Measurements from ENCODE around the gene KCNJ9.

Gene KCNJ9

DNA sequence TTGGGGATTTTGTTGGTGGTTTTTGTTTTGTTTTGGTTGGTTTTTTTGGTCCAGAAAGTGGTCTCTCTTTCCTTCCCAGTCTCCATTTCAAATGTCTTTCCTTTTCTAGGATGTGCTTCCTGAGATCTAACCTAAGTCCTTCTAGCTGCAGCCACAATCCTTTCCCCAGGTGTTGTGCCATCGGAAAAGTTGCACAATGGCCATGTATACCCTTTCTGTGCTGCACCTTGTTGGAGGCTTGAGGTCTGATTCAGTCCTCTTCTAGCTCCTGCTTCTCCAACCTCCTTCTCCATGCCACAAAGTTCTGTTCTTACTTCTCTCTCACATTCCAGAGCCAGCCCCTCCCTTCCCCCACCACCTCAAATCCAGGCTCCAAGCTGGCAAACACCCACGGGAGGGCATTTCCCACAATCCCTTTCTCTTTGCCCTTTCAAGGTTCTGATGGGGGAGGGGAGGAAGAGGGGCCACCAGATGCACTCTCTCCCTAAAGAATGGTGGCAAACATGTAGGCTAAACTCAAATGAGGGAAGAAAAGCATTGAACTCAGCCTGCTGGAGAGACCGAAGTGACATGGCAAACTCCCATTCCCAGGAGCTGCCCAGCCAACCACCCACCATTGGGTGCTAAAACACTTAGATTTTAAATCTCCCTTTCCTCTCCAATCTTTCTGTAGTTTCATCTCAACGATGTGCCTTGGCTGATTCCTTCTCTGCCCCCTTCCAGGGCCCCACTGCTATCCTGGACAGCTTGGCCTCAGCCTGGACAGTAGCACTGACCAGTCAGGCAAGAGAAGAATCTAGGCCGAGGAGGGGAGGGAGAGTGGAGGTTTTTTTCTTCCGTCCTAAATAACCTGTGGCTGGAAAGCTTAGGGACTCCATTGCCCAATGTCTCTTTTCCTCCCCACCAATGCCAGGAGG, 14.3 kb upstream of the KCNJ9 start:
- DNase-seq: no peak

DNA sequence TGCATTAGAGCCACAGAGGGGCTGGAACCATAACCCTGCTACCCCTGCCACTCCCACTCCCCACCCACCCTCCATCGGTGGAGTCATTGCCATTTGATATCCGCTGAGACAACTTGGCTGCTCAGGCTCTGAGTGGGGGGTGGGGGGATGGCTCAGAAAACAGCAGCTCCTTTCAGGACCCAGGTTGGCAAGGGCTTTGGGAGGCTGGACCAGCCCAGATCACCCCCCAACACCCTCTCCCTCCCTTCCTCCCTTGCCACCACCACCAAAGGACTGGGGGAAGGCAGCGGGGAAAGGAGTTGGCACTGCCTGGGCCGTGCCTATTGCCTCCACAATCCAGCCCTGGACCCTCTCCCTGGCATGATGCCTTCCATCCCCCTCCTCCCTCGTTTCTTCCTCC, 13.1 kb upstream of the KCNJ9 start:
- no peak for DNase-seq

DNA sequence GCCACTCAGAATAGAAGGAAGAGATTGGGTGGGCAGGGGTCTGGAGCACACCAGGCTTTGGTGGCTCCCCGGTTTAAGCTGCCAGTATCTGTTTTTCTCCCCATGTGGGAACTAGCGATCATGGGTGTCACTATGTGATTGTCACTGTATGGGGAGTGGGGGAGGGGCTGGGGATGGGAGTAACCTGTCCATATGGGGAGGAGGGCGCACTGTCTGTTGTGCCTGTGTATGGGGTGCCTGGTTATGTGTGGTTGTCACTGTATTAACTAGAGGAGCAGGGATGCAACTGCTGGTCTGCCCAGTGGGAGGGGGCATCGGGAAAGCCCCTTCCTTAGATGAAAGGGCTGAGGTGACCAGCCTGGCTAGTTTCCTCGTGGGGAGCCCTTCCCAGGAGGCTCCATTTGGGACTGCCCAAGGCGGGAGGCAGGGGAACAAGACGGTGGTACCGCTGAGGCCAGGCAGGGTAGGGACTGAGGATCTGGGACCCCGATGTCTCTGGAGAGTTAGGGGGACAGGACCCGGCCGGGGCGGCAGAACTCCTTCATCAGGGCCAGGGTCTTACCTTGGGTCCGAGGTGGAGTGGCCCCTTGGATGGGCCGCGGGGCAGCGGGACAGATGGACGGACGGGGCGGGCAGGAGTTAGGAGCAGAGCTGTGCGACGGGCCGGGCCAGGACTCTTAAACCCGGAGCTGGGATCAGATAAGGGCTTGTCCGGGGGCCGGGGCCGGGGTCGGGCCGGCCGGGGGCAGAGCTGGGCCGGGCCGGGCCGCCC, 11.7 kb upstream of the KCNJ9 start, which contains the start of gene KCNJ10:
KCNJ10 (minus strand) TSS at position 701 of the 772 bp plus-strand sequence. CDS start 27,628 bp downstream, outside the sequence.
- no peak for DNase-seq

DNA sequence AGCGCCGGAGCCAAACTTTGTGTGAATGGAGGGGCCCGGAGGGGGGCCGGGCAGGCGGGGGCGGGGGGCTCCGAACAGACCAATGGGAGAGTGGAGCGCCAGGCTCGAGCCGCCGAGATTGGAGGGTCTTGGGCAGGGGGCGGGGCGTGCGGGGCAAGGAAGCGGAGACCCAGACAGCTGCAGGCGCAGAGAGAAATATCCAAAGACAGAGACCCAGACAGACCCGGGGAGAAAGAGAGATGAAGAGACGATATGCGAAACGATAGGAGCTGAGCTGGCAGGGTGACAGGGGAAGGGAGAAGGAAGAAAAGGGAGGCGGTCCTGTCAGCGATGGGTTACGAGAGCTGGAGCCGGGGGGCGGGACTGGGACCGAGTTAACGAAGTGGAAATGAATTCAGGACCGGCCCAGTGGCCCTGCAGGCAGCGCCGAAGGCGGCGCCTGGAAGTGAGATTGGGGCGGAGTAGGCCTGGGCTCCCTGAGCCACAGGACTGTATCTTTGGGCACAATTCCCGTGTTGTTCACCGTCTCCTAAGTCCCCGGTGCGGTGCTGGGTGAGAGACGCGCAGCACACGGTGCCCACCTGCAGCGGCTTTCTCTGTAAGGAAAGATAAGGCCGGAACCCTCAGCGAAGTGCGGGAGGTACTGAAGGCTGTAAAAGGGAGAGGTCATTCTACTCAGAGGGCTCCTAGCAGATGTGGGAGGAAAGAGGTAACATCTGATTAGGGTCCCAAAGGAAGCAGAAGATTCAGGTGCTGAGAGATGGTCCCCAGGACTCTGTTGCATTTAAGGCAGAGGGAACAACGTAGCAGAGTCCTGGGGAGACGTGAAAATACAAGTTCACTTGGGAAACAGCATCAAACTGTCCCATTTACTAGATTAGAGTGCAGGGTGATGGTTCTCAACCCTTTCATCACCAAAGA, 10.8 kb upstream of the KCNJ9 start:
- DNase-seq: peak; percentile 23

DNA sequence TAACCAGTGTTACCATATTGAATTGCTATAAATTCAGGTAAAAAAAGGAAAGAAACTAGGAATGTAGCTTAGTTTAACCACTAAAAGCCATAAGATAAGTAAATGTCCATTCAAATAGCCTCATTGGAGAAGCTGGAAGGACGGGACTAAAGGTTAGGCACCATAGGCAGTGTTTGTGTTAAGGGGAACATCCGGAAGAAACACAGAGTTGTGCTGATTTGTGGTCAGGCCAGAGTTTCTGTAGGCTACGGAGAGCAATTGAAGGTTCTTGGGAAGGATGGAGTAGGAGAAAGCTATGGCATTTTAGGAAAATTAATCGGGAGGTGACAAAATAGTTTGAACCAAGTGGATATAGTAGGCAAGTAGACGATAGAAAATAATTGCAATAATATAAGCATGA, 10.0 kb upstream of the KCNJ9 start:
- no peak for DNase-seq

DNA sequence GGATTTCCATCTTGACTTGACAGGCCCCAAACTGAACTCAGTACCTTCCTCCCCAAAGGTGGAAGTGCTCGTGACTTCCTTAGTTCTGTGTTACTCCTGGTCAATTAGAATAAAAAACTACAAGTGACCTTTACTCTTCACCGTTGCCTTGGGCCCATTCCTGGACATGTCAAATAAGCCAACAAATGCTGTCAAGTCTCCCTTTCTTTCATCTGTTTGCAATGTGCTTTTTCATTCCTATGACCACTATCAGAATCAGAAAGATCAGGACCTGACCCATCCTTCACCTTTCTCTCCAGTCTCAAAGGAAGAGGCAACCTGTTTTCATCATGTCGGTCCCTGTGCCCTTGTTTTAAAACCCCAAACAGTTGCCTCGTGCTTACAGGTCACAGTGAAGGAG, 6.5 kb upstream of the KCNJ9 start:
- DNase-seq: no peak

DNA sequence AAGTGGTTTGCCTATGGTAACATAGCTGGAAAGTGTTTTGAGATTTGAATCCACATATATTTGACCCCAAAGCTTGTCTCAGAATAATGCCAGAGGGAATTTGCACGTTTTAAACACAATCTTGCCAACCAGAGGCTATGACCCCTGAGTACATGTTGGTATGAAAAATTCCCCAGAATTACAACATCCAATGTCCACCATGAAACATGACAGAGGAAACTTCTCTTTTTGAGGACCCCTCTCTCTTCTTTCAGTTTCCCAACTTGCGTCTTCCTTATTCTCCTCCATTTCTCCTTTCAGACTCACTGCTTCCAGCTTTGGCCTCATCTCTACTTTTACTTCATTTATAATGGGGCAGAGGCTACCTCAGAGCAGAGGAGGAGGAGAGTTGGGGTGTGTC, 5.5 kb upstream of the KCNJ9 start:
- no peak for DNase-seq

DNA sequence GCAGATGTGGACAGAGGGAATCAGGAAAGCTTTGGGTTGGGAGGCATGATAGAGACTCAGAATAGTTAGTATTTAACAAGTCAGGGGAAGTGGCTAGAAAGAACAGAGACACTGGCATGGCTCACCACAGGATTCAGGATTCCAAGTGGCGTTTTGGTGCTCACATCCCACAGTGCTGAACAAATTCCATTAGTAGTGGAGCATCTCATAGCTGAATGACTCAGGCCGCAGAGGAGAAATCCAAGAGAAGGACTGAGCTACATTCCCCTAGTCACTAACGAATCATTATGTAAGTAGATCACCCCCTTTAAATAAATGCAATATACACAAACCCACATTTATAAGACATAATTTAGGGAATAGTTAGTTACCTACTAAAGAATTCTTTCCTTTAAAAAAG, 5.0 kb upstream of the KCNJ9 start:
- DNase-seq: no peak

DNA sequence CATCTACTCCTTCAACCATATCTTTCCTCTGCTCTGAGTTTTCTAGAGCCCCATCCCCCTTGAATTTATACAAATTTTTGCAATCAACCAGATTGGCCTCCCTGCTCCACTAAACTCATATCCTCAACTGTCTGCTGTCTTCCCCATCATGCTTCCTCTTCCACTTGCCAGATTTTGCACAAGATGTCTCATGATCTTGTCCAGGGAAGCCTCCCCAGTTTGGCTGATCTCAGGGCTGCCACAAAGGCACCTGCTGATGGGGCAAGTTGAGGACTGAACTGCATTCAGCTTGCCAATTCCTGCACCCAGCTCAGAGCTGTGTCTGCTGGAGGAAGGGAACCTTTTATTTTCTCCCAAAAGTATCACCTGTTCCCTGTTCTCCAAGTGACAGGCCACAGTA, 3.9 kb upstream of the KCNJ9 start:
- DNase-seq: no peak

DNA sequence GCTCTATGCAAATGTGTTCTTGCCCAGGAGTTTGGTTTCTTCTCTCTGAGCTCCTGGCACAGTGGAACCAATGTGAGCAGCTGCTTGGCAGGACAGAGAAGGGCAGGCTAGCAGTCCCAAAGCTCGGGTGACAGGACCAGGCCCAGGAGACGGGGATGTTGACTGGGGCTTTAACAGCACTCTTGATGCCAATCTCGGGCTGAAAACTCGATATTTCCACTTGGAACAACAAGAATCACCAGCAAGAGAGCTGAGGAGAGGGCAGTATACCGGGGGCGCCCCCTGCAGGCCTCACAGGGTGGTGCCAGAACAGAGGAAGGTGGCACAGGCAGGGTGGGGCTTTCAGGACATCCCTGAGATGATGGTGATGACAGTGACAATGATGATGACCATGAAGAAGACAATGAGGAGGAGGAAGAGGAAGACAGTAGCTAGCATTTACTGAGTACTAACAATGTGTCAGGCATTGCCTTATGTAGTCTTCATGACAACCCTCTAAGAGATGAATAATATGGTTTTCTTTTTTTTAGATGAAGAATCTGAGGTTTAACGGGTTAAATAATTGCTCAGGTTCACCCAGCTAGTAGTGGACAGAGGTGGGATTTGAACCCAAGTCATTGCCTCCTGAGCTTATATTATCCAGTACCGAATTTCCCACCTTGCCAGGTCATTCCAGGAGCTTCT, 2.7 kb upstream of the KCNJ9 start:
- DNase-seq: no peak

DNA sequence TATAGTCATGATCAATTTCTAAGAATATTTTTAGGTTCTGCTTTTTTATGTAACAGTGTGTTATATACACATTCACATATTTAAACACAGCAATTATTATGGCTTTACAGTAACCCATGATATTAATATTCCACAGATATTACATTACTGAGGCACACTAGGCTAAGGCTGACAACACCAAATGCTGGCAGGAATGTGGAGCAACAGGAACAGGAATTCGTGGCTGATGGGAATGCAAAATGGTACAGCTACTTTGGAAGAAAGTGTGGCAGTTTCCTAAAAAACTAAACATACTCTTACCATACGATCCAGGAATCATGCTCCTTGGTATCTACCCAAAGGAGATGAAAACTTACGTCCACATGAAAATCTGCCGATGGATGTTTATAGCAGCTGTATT, 1.9 kb upstream of the KCNJ9 start:
- DNase-seq: no peak

DNA sequence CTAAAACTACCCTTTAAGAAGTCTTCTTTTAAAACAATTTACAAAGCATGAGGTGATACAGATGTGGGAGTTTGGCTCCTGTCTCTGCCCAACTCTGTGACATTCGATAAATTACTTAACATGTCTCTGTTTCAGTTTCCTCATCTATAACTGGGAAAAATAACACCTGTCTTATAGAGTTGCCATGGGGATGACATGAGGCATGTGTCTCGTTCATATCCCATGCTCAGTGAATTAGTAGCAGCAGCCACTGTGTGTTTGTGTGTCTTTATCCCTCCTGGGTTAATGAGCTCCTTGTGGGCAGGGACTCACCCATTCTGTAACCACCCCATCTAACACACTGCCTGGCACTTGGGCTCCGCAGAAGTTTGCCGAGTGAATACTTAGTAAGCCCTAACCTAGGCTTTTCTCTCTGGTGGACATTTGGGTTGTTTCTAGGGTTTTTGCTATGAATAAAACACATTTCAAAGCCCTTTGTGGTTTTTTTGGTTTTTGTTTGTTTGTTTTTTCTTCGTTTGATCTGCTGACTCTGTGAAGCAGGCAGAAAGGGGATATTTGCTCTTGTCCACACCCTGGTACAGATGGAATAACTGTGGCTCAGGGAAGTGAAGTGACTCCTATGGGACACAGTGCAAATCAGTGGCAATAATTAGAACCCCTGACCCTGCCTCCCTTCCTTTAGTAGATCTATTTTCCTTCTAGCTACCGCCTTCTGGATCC, 797 bp upstream of the KCNJ9 start:
- no peak for DNase-seq

DNA sequence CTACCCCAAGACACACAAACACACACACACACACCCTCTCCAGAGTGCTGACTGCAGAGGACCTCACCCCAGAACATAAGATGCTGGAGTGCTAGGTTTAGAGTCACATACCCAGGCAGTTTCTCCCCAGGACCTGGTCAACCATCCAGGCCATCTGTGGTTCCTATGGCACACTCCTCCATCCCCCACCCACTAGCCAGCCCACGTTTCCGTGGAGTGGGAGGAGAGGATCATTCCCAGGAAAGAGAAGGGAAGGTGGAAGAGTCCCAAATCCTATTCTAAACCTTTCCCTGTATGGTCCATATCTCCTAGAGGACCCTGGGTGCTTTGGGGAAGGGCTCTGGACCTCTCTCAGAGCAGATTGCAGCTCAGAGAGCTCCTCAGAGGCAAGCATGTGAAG, 1.1 kb downstream of the KCNJ9 start:
- DNase-seq: no peak

DNA sequence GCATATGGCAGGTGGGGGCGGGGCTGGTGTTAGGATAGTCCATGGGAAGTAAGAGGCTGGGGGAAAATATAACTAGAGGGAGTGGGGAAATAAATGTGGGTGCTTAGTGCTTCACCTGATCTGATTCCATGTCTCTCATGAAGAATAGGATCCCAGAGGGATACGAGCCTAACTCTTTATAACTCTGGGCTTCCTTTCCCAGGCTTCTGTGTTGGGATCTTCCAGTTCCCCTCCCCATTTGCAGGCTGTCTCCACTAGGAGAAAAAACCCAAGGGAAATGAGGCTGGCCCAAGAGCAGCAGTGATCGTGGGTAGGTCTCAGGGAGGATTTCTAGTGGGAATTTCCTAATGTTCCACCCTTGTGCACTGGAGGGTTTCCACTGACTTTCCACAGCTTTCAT, 1.6 kb downstream of the KCNJ9 start:
- no peak for DNase-seq

DNA sequence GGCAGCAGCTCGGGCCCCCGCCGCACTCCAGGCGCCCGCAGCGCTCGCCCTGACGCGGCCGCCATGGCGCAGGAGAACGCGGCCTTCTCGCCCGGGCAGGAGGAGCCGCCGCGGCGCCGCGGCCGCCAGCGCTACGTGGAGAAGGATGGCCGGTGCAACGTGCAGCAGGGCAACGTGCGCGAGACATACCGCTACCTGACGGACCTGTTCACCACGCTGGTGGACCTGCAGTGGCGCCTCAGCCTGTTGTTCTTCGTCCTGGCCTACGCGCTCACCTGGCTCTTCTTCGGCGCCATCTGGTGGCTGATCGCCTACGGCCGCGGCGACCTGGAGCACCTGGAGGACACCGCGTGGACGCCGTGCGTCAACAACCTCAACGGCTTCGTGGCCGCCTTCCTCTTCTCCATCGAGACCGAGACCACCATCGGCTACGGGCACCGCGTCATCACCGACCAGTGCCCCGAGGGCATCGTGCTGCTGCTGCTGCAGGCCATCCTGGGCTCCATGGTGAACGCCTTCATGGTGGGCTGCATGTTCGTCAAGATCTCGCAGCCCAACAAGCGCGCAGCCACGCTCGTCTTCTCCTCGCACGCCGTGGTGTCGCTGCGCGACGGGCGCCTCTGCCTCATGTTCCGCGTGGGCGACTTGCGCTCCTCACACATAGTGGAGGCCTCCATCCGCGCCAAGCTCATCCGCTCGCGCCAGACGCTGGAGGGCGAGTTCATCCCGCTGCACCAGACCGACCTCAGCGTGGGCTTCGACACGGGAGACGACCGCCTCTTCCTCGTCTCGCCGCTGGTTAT, 2.8 kb downstream of the KCNJ9 start:
- DNase-seq: peak; percentile 45

DNA sequence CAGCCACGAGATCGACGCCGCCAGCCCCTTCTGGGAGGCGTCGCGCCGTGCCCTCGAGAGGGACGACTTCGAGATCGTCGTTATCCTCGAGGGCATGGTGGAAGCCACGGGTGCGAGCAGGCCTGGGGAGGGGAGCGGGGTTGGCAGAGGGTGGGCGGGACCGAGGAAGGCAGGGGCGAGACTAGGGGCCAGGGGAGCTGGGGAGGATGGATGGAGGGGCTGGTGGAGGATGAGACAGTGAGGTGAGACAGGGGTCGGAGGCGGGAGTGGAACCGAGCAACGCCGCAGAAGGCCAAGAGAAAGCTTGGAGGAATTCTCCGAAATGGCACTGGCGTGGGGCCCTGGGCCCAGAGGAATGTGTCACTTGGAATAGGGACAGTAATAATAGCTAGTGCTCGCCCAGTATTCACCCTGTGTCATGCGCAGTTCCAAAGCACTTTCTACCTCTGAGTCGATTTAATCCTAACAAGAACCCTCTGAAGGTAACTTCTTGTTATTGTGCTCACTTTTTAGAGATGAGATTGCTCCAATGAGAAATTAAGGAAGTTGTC, 3.5 kb downstream of the KCNJ9 start:
- DNase-seq: no peak

DNA sequence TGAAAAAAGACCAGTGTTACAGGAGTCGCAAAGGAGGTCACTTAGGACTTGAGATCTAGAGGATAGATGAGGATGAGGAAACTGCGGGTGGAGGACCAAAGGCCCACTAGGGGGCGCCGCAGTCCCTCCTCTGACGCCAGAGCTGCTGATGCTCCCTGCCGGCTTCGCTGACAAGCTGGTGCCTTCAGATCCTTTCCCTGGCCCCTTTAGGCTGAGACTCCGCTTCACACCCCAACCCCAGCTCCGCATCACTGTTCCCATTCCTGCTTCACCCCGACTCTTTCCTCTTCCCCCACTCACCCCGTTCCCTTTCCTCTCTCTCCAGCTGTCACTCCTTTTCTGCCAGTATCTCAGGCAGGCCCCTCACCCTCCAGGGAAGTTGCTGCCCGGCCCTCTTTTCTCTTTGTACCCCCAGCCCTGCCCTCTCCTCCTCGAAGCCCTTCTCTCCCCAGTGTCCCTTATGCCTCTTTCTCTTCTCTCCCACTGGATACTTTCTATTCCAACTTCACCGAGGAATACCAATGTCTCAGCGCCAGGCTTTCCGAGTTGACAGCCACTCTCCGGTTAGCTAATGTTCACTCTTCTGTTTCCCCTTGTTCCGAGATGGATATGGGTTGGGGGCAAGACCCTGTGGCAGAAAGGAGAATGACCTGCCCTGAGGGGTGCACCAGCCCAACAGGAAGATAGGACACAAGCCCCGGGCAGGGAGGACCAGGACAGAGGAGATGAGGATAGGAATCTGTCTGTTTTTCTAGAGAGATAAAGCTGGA, 4.5 kb downstream of the KCNJ9 start:
- peak; percentile 6 for DNase-seq

DNA sequence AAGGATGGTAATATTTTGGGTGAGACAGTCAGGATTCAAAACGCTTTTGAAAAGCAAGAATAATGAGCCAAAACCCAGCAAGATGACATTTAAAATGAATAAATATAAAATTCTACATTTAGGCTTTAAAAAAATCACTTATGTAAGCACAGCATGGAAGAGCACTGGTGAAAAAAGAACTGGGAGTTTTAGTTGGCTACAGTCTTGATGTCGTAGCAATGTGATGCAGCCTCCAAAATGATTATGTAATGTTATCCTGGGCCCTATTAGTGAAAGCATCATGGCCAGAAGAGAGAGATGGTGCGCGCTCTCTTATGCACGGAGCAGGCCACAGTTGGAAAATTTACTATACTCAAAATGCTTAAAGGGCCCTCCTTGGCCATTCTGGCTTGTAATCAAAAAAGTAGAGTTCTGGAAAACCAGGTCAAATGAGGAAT, 5.1 kb downstream of the KCNJ9 start:
- no peak for DNase-seq

DNA sequence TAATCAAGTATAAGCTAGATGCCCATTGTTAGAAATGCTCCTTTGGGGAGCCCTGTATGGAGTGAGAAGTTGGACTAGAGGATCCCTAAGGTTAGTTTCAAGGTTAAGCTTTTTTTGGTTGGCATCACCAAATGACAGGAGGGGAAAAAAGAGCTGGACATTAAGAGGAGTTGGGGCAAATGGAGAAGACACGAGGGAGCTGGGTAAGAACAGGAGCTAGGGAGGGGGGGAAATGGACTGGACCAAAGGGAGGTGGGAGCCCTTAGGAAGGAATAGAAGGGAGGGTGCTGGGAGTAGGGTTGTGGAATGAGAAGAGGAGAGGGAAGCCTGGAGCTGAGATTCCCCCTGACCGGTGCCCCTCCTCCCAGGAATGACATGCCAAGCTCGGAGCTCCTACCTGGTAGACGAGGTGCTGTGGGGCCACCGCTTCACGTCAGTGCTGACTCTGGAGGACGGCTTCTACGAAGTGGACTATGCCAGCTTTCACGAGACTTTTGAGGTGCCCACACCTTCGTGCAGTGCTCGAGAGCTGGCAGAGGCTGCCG, 5.9 kb downstream of the KCNJ9 start:
- DNase-seq: no peak

Measured in NCI-H2029 treated with DMSO at 0.1 percent for 48 hours (cell line).